GM18867 (cell line): ENCODE data around the gene CAPZA3.
"Not testable (repeated sequence)": the region's sequence is repeated elsewhere in the genome, so short reads cannot be mapped to it uniquely, and the experiment has no call there.

ENCODE experiments used
- ATAC-seq: cut with Tn5 transposase; IDR thresholded peaks from one replicate; pipeline ENCODE4 v1.9.1; 2021; ENCODE audit warnings: mild to moderate bottlenecking, moderate library complexity; ENCODE audit not compliant: unreplicated experiment

CAPZA3 gene

GRCh38 chr12:18737819-18738218 is at the start of gene CAPZA3, which contains the start of gene PLCZ1:
Gene CAPZA3 (plus strand): TSS chr12:18738119. CDS start chr12:18738269, 150 bp downstream.
Gene PLCZ1 (minus strand): TSS chr12:18738012. CDS start chr12:18737371, 641 bp downstream.
- no peak for ATAC-seq

GRCh38 chr12:18689771-18690170 is 48.1 kb upstream of the CAPZA3 start:
- no peak for ATAC-seq

GRCh38 chr12:18690653-18691052 is 47.3 kb upstream of the CAPZA3 start:
- ATAC-seq: no peak

GRCh38 chr12:18693986-18694385 is 43.9 kb upstream of the CAPZA3 start:
- ATAC-seq: not testable (repeated sequence)

GRCh38 chr12:18696971-18697602 is 40.8 kb upstream of the CAPZA3 start:
- no peak for ATAC-seq

GRCh38 chr12:18700271-18700670 is 37.6 kb upstream of the CAPZA3 start:
- ATAC-seq: no peak

- ATAC-seq: no peak
These were observed 34.6 kb upstream of the CAPZA3 start for GRCh38 chr12:18703321-18703720.

- ATAC-seq: no peak
These were observed 34.0 kb upstream of the CAPZA3 start for GRCh38 chr12:18703911-18704310.

GRCh38 chr12:18706798-18707197 is 31.1 kb upstream of the CAPZA3 start:
- ATAC-seq: no peak

GRCh38 chr12:18716236-18716635 is 21.7 kb upstream of the CAPZA3 start:
- no peak for ATAC-seq

- no peak for ATAC-seq
These were observed 19.5 kb upstream of the CAPZA3 start for GRCh38 chr12:18718462-18718861.

GRCh38 chr12:18719922-18720510 is 17.9 kb upstream of the CAPZA3 start:
- ATAC-seq: no peak

- no peak for ATAC-seq
These were observed 17.2 kb upstream of the CAPZA3 start for GRCh38 chr12:18720690-18721089.

- no peak for ATAC-seq
These were observed 16.5 kb upstream of the CAPZA3 start for GRCh38 chr12:18721452-18721851.

GRCh38 chr12:18723752-18724151 is 14.2 kb upstream of the CAPZA3 start:
- ATAC-seq: no peak

GRCh38 chr12:18731156-18731555 is 6.8 kb upstream of the CAPZA3 start:
- ATAC-seq: no peak

GRCh38 chr12:18747895-18748294 is 10.0 kb downstream of the CAPZA3 start:
- ATAC-seq: no peak

GRCh38 chr12:18749386-18749957 is 11.6 kb downstream of the CAPZA3 start:
- ATAC-seq: no peak

GRCh38 chr12:18750085-18750484 is 12.2 kb downstream of the CAPZA3 start:
- no peak for ATAC-seq

GRCh38 chr12:18751866-18752265 is 13.9 kb downstream of the CAPZA3 start:
- no peak for ATAC-seq

GRCh38 chr12:18752280-18752920 is 14.5 kb downstream of the CAPZA3 start:
- ATAC-seq: no peak

GRCh38 chr12:18752947-18753346 is 15.0 kb downstream of the CAPZA3 start:
- ATAC-seq: no peak
